ENCODE results near the gene ST6GALNAC4. TPM values are rescaled to one million over a fixed set of nuclear protein-coding genes. Genes with fewer than 3 reads are reported as not detected.

The ST6GALNAC4 gene
- total RNA-seq (10 to 100 TPM; 42.7 to 96.2 TPM), polyA plus RNA-seq (10 to 100 TPM; 24.6 to 67.3 TPM)
- long read RNA-seq, donor 1, transcript ST6GALNAC4-201 (6 exons, 1,691 nt): major isoform, 6 of 21 reads
- long read RNA-seq, donor 1, partial matches to known transcripts: 8 of 21 reads
- long read RNA-seq, donor 1, other reads (novel, unspliced or antisense): 6 of 21 reads
- long read RNA-seq, donor 2, partial matches to known transcripts: 0 of 1 reads
- long read RNA-seq, donor 2, other reads (novel, unspliced or antisense): 0 of 1 reads
- long read RNA-seq, donor 3, partial matches to known transcripts: 0 of 3 reads
- long read RNA-seq, donor 3, other reads (novel, unspliced or antisense): 0 of 3 reads
- long read RNA-seq, donor 4, partial matches to known transcripts: 0 of 2 reads
- long read RNA-seq, donor 4, other reads (novel, unspliced or antisense): 0 of 2 reads
- long read RNA-seq, donor 5, transcript ST6GALNAC4-201 (6 exons, 1,691 nt): major isoform, 6 of 12 reads
- long read RNA-seq, donor 5, partial matches to known transcripts: 5 of 12 reads
- long read RNA-seq, donor 5, other reads (novel, unspliced or antisense): 0 of 12 reads

- WGBS, 2 donors: 2% methylated on average over 69 to 71 of the region's 71 CpGs
- H3K4me1 ChIP-seq (ENCODE audit: control insufficient read depth in 5 of 5, insufficient read depth in 5 of 5, low read length in 5 of 5): peaks cover 2 to 16% (median 13%) of the 10 kb centered on the region in 5 donors
- no peaks in the 10 kb centered on the region for H3K9me3 ChIP-seq (ENCODE audit: control insufficient read depth in 4 of 4, insufficient read depth in 3 of 4, low read length in 3 of 4)
- no peaks in the 10 kb centered on the region for H3K27me3 ChIP-seq (ENCODE audit: control insufficient read depth in 3 of 3, insufficient read depth in 3 of 3, low read length in 2 of 3)
- H3K4me3 ChIP-seq: peak within 1 kb of the TSS; percentile 64
- DNase-seq (peak; percentile 93 to 97 (median 95)), ATAC-seq (ENCODE audit: insufficient read depth, low FRiP score) (peak; percentile 90)
- peaks cover 0 to 12% (median 0%) of the 10 kb centered on the region in 4 donors for H3K36me3 ChIP-seq (ENCODE audit: control insufficient read depth in 4 of 4, insufficient read depth in 4 of 4, low read length in 4 of 4)
- H3K9ac ChIP-seq (ENCODE audit: insufficient read depth in 1 of 2, low read length in 2 of 2): peak within 1 kb of the TSS in 1 of 2 donors; percentile 65
- H3K27ac ChIP-seq (ENCODE audit: low read depth in 1 of 2, low read length in 1 of 2): peak within 1 kb of the TSS; percentile 5 to 65
- no peak for TF ChIP-seq CTCF (IDR thresholded peaks at IDR 0.05; ENCODE audit: control extremely low read depth, extremely low read depth)
Observed at GRCh38 chr9:127916720-127917581, at the start of gene ST6GALNAC4. Gene ST6GALNAC4, minus strand, starts transcription at chr9:127917041. Its CDS starts 622 bp downstream, at chr9:127916419.

GRCh38 chr9:127965953-127966352, 49.1 kb upstream of the ST6GALNAC4 start:
- peaks cover 25 to 77% (median 49%) of the 10 kb centered on the region in 5 donors for H3K4me1 ChIP-seq (ENCODE audit: control insufficient read depth in 5 of 5, insufficient read depth in 5 of 5, low read length in 5 of 5)
- H3K9ac ChIP-seq (ENCODE audit: insufficient read depth in 1 of 2, low read length in 2 of 2): peak overlapping the region in 1 of 2 donors; percentile 59
- DNase-seq (no peak), ATAC-seq (ENCODE audit: insufficient read depth, low FRiP score) (no peak)
- no peaks in the 10 kb centered on the region for H3K9me3 ChIP-seq (ENCODE audit: control insufficient read depth in 4 of 4, insufficient read depth in 3 of 4, low read length in 3 of 4)
- no peaks in the 10 kb centered on the region for H3K36me3 ChIP-seq (ENCODE audit: control insufficient read depth in 4 of 4, insufficient read depth in 4 of 4, low read length in 4 of 4)
- WGBS, 2 donors: 49 to 72% methylated on average over 6 of the region's 6 CpGs
- no peaks in the 10 kb centered on the region for H3K27me3 ChIP-seq (ENCODE audit: control insufficient read depth in 3 of 3, insufficient read depth in 3 of 3, low read length in 2 of 3)
- no peak overlapping the region for H3K4me3 ChIP-seq
- no peak for TF ChIP-seq CTCF (IDR thresholded peaks at IDR 0.05; ENCODE audit: control extremely low read depth, extremely low read depth)
- H3K27ac ChIP-seq (ENCODE audit: low read depth in 1 of 2, low read length in 1 of 2): peak overlapping the region; percentile 91

GRCh38 chr9:127963359-127964064, 46.7 kb upstream of the ST6GALNAC4 start:
- no peak for TF ChIP-seq CTCF (IDR thresholded peaks at IDR 0.05; ENCODE audit: control extremely low read depth, extremely low read depth)

More at GRCh38 chr9:127963359-127964064, 46.7 kb upstream of the ST6GALNAC4 start:
- H3K9me3 ChIP-seq (ENCODE audit: control insufficient read depth in 4 of 4, insufficient read depth in 3 of 4, low read length in 3 of 4): no peaks in the 10 kb centered on the region
- ATAC-seq (ENCODE audit: insufficient read depth, low FRiP score) (no peak), DNase-seq (no peak)
- WGBS, 2 donors: 84 to 93% methylated on average over 19 of the region's 19 CpGs
- no peaks in the 10 kb centered on the region for H3K27me3 ChIP-seq (ENCODE audit: control insufficient read depth in 3 of 3, insufficient read depth in 3 of 3, low read length in 2 of 3)
- no peaks in the 10 kb centered on the region for H3K36me3 ChIP-seq (ENCODE audit: control insufficient read depth in 4 of 4, insufficient read depth in 4 of 4, low read length in 4 of 4)
- H3K9ac ChIP-seq (ENCODE audit: insufficient read depth in 1 of 2, low read length in 2 of 2): no peak overlapping the region
- no peak overlapping the region for H3K4me3 ChIP-seq
- peaks cover 22 to 63% (median 36%) of the 10 kb centered on the region in 5 donors for H3K4me1 ChIP-seq (ENCODE audit: control insufficient read depth in 5 of 5, insufficient read depth in 5 of 5, low read length in 5 of 5)
- H3K27ac ChIP-seq (ENCODE audit: low read depth in 1 of 2, low read length in 1 of 2): peak overlapping the region in 1 of 2 donors; percentile 51

Measured in lung (tissue), 16 donors.